Activated T-cell treated with anti-CD3 and anti-CD28 coated beads, Interleukin-2, amount 50 U/mL, for 48 hours (primary cell): ENCODE results near the gene ZC3H4.

ENCODE experiments used
- DNase-seq, 2 experiments: peaks; one replicate each; pipeline ENCODE4 v3.0.0-alpha.2; 2020

The ZC3H4 gene

GRCh38 chr19:47044946-47045866 lies 68.4 kb downstream of the ZC3H4 start:
- no peak for DNase-seq

- no peak for DNase-seq
These were observed 72.7 kb downstream of the ZC3H4 start for GRCh38 chr19:47040869-47041268.

GRCh38 chr19:47039239-47039874 lies 74.2 kb downstream of the ZC3H4 start:
- no peak for DNase-seq

- DNase-seq: no peak
These were observed 75.8 kb downstream of the ZC3H4 start for GRCh38 chr19:47037766-47038165.

- DNase-seq: no peak
These were observed 77.4 kb downstream of the ZC3H4 start for GRCh38 chr19:47036097-47036651.

GRCh38 chr19:47035127-47036096 lies 78.2 kb downstream of the ZC3H4 start:
- DNase-seq: peak; percentile 100

- peak; percentile 73 to 75 for DNase-seq
These were observed 81.3 kb downstream of the ZC3H4 start for GRCh38 chr19:47032171-47032811.

- DNase-seq: no peak
These were observed 85.4 kb downstream of the ZC3H4 start for GRCh38 chr19:47028195-47028601.

- no peak for DNase-seq
These were observed 85.9 kb downstream of the ZC3H4 start for GRCh38 chr19:47027586-47028088.

- DNase-seq: no peak
These were observed 86.7 kb downstream of the ZC3H4 start for GRCh38 chr19:47026889-47027288.

GRCh38 chr19:47026156-47026555 lies 87.4 kb downstream of the ZC3H4 start:
- DNase-seq: no peak

GRCh38 chr19:47024502-47024901 lies 89.1 kb downstream of the ZC3H4 start:
- no peak for DNase-seq

GRCh38 chr19:47023448-47023794 lies 90.2 kb downstream of the ZC3H4 start:
- no peak for DNase-seq

- DNase-seq: no peak
These were observed 90.8 kb downstream of the ZC3H4 start for GRCh38 chr19:47022541-47023447.

- no peak for DNase-seq
These were observed 91.4 kb downstream of the ZC3H4 start for GRCh38 chr19:47022140-47022536.

- DNase-seq: no peak
These were observed 91.9 kb downstream of the ZC3H4 start for GRCh38 chr19:47021536-47022139.

GRCh38 chr19:47020992-47021496 lies 92.5 kb downstream of the ZC3H4 start:
- no peak for DNase-seq

GRCh38 chr19:47020132-47020805 lies 93.3 kb downstream of the ZC3H4 start:
- no peak for DNase-seq

- no peak for DNase-seq
These were observed 94.0 kb downstream of the ZC3H4 start, which contains the start of gene NPAS1 for GRCh38 chr19:47019431-47020041. Gene NPAS1 (plus strand): TSS chr19:47019837. CDS start chr19:47021048, 1,211 bp downstream.
